GM04504 (cell line): ENCODE measurements around the gene ZSCAN32.

ENCODE experiments used
- DNase-seq: peaks from one replicate; pipeline ENCODE4 v3.0.0-alpha.2; 2012; ENCODE audit warnings: low read depth

Gene ZSCAN32

GRCh38 chr16:3356118-3356517, 44.7 kb downstream of the ZSCAN32 start:
- no peak for DNase-seq

- no peak for DNase-seq
Measured at GRCh38 chr16:3355589-3355988, 45.2 kb downstream of the ZSCAN32 start, which contains the start of gene OR2C1. OR2C1 (plus strand) TSS chr16:3355889; CDS start chr16:3355941, 52 bp downstream.

- no peak for DNase-seq
Measured at GRCh38 chr16:3349175-3349574, 51.6 kb downstream of the ZSCAN32 start.

GRCh38 chr16:3348547-3349167, 52.1 kb downstream of the ZSCAN32 start:
- no peak for DNase-seq

- no peak for DNase-seq
Measured at GRCh38 chr16:3347586-3347985, 53.2 kb downstream of the ZSCAN32 start.

GRCh38 chr16:3346041-3346440, 54.8 kb downstream of the ZSCAN32 start:
- no peak for DNase-seq
